ENCODE measurements around the gene KCNQ1.

Gene KCNQ1

DNA sequence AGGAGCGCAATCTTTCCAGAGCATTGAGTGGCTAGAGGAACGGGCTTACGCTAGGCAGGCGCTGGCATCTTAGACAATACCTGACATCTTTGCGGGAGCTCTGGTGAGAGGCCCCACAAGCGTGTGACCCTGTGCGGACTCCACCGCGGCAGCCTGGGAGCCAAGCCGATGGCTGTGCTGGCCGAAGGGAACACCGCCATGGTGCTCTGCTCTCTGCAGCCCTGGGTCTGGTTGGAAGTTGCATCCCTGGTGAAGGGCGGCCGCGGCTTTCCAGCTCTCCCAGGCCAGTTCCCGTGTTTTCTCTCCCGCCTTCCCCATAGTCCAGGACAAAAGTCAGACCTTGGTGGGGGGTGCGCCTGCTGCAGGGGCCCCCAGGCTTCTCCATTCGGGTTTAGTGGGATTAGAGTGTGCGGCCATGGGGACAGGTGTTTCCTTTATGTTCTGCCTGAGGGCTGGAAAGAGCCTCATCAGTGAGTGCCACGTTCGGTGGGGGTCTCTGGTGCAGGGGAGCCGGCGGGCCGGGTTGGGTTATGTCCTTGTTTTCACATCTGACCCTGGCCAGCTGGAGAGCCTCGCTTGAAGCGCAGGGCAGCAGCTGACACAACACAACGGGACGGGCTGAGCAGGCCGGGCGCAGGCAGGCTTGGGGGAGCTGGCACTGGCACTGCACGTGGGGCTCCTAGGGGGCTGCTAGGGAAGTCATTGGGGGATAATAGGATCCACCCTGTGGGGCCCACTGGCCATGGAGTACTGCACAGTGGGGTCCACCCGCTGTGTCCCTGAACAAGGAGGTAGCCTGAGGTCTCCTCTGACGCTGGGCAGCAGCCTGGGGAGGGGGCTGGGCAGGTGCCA, 94.8 kb downstream of the KCNQ1 start:
- DNase-seq: no peak

- DNase-seq: no peak
Observed at GRCh38 chr11:2540223-2540991, 95.6 kb downstream of the KCNQ1 start.

DNA sequence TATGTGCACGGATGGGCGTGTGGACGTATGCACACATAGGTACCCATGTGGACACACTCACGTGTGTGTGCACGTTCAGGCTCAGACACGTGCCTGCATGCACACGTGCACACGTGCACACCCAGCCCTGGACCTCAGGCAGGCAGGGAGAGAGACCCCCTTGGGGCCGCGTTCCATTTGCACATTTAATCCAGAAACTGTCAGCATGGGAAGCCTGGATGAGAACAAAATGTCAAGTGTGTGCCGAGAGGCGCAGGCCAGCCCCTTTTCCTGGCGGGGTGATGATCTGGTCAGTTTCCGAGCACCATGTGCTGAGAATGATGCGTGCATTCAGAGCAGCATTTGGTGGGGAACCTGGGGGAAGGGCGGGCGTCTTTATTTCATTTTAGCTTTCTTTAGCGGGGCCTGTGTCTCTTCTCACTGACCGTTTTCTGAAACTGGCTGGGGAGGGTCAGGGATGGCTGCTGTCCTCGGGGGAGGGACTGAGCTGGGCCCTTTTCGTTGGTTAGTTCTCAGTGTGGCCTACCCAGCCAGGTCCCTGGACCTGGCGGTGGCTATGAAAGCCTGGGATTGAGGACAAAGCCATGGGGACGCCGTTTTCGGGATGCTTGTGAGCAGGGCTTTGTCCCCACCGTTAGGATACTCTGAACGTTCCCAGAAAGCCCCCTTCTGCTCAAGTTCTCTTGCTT, 96.3 kb downstream of the KCNQ1 start:
- no peak for DNase-seq

- DNase-seq: no peak
Observed at GRCh38 chr11:2541881-2542361, 97.1 kb downstream of the KCNQ1 start.

- no peak for DNase-seq
Observed at GRCh38 chr11:2542406-2542805, 97.6 kb downstream of the KCNQ1 start.

DNA sequence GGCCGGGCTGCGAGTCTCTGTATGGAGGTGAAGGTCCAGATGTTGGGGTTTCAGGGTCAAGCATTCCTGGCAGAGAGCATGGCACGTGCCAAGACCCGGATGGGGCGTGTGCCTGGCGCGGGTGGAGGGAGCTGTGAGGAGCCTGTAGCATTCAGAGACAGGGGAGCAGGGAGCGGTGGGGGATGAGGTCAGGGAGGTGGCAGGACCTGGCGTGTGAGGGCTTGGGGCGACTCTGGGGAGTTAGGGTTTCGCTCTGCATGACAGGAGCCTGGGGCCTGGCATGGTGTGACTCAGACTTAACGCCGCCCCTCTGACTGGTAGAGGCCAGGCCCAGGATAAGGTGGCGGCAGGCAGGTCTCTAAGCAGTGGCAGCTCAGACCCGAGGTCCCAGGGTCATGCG, 103.0 kb downstream of the KCNQ1 start:
- DNase-seq: no peak

DNA sequence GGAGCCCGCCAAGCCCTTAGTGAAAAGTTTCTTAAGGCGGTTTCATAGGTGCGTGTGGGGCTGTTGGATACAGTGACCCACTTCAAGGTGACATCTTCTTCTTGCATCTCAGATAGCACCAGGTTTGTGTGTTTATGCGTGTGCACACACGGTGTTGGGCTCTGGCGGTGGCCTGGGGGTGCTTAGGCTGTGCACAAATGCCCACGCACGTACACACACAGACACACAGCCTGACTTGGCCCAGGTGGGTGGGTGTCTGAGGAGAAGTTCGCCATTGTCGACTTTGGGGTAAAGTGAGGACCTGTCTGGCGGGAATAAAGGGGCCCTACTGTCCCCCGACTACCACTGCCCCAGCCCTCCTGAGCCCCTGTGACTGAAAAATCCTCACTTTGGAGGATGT, 103.8 kb downstream of the KCNQ1 start:
- DNase-seq: no peak

- no peak for DNase-seq
Observed at GRCh38 chr11:2549080-2549479, 104.3 kb downstream of the KCNQ1 start.

- DNase-seq: no peak
Observed at GRCh38 chr11:2549491-2549875, 104.7 kb downstream of the KCNQ1 start.

- no peak for DNase-seq
Observed at GRCh38 chr11:2549876-2550605, 105.2 kb downstream of the KCNQ1 start.

- DNase-seq: no peak
Observed at GRCh38 chr11:2550606-2550970, 105.8 kb downstream of the KCNQ1 start.

DNA sequence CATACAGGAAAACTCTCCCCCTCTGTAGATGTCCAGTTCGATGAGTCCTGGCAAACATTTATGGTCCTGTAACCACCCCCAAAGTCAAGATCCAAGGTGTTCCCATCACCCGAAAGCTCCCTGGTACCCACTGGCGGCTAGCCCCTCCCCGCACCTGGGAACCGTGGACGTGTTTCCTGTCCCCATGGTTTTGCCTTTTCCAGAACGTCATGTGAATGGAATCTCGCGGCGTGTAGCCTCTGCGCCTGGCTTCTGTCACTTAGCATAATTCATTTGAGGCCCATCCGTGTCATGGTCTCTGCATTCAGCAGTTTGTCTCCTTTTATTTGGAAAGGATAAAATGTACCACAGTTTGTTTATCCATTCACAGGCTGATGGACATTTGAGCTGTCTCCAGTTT, 106.3 kb downstream of the KCNQ1 start:
- DNase-seq: no peak

GRCh38 chr11:2552210-2552609, 107.4 kb downstream of the KCNQ1 start:
- DNase-seq: no peak

- DNase-seq: no peak
Observed at GRCh38 chr11:2553198-2553597, 108.4 kb downstream of the KCNQ1 start.

GRCh38 chr11:2553886-2554285, 109.1 kb downstream of the KCNQ1 start:
- no peak for DNase-seq

GRCh38 chr11:2554338-2555207, 109.8 kb downstream of the KCNQ1 start:
- DNase-seq: no peak

DNA sequence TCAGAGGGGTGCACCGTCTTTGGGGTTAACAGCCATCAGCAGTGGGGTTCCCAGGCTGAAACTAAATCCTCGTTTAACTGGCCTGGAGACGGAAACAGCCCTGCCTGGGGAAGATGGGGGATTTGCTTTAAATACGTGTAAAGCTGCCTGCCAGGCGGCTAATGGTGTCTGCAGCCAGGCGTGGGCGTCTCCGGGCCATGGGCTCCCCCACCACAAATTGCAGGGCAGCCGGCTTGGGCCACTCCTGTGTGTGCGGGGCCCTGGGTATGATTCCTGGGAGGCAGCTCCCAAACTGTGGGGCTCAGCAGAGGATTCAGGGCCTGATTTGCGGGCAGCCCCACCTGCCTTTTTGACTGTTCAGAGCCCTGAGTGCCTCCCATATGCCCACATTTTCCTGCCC, 110.5 kb downstream of the KCNQ1 start:
- no peak for DNase-seq

- DNase-seq: no peak
Observed at GRCh38 chr11:2555891-2556290, 111.1 kb downstream of the KCNQ1 start.

DNA sequence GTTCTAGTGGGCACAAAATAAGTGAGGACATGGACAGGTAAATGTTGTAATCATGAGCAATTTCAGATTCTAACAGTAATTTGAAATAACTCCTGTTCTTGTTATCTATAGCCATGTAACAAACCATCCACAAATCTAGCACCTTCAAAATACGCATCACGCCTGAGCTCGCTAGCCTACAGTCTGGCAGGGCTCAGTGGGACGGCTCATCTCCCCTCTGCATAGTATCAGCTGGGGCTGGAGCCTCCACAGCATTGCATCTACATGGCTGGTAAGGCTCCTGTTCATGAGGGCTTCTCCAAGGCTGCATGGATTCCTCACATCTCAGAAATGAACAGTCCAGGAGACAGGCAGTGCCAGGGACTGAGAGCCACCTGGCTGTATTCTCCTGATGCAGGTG, 112.6 kb downstream of the KCNQ1 start:
- DNase-seq: no peak

GRCh38 chr11:2558397-2558796, 113.6 kb downstream of the KCNQ1 start:
- DNase-seq: no peak

DNA sequence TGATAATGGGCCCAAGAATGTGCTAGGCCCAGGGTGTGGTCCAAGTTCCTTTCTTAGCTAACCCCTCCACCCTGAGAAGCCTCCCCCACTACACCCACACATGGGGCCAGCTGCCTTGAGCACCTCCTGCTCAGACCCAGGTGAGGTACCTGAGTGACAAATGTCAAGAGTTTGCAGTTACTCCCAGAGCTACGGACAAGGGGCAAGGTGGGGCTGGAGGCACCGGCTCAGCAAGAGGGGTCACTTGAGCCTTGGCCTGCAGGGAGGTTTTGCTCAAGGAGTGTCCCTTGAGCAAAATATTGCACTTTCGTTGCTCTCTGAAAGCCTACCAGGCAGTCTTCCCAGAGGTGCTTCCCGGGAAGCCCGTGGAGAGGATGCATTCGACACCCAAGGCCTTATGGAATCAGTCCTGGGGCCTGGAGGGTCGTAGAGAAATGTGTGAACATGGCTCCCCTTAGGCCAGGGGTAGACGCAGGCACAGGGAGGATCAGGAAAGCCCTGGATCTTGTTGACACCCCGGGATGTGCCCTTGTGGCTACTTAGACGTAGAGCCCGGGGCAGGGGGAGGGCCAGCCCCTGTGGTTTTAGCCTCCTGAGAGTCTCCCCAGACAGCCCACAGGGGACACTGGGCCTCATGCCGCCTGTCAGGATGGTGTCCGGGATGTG, 114.2 kb downstream of the KCNQ1 start:
- DNase-seq: no peak
